Small intestine (tissue), 7 donors: ENCODE measurements around the gene NDFIP1. TPM values are rescaled to one million over a fixed set of nuclear protein-coding genes. Genes with fewer than 3 reads are reported as not detected.

Experiments used
- DNase-seq, 2 donors: peaks; one replicate each; pipeline versions ENCODE4 v3.0.0 to v3.0.0-alpha.2; 2013
- FAIRE-seq: peaks from 2 replicates; lab custom pipeline; 2012; peaks lifted over from hg19 to GRCh38; lab: Jason Lieb, UNC
- H3K27ac ChIP-seq, 3 donors: one replicate each; pipeline ENCODE4 v1.5.1; 2013; ENCODE audit warnings: low read length in 2 of 3, mild to moderate bottlenecking in 2 of 3, control low read depth in 1 of 3, inconsistent platforms in 1 of 3, low read depth in 1 of 3, moderate library complexity in 1 of 3
- H3K27me3 ChIP-seq, 3 donors: one replicate each; pipeline ENCODE4 v1.6.1; 2013; ENCODE audit warnings: low read length in 3 of 3, inconsistent platforms in 1 of 3; ENCODE audit not compliant: control insufficient read depth in 3 of 3, insufficient read depth in 3 of 3
- H3K36me3 ChIP-seq, 3 donors: one replicate each; pipeline ENCODE4 v1.6.1; 2013; ENCODE audit warnings: low read length in 3 of 3, inconsistent platforms in 1 of 3, low read depth in 1 of 3, mild to moderate bottlenecking in 1 of 3, moderate library complexity in 1 of 3; ENCODE audit not compliant: control insufficient read depth in 3 of 3, insufficient read depth in 2 of 3
- H3K4me1 ChIP-seq, 3 donors: one replicate each; pipeline ENCODE4 v1.6.1; 2013; ENCODE audit warnings: low read length in 2 of 3, inconsistent platforms in 1 of 3, low read depth in 1 of 3, mild to moderate bottlenecking in 1 of 3, moderate library complexity in 1 of 3; ENCODE audit not compliant: control insufficient read depth in 3 of 3, insufficient read depth in 2 of 3
- H3K4me3 ChIP-seq, 3 donors: one replicate each; pipeline ENCODE4 v1.5.1; 2013; ENCODE audit warnings: low read length in 3 of 3, control low read depth in 1 of 3, inconsistent platforms in 1 of 3, low read depth in 1 of 3, mild to moderate bottlenecking in 1 of 3, moderate library complexity in 1 of 3
- H3K9me3 ChIP-seq, 2 donors: one replicate each; pipeline ENCODE4 v1.6.1; 2013; ENCODE audit warnings: low read depth in 1 of 2, low read length in 1 of 2; ENCODE audit not compliant: control insufficient read depth in 2 of 2, insufficient read depth in 1 of 2
- WGBS, 3 donors: extraction: QIAGEN DNeasy Blood & Tissue Kit; methylation state at CpG; one replicate each; pipeline ENCODE4 v1.1.7; 2013; 5-methylcytosine and 5-hydroxymethylcytosine counted together
- polyA plus RNA-seq, 4 donors: library from polyadenylated mRNA; stranded (reverse) in 3 of 4; unstranded in 1 of 4; fragments of 200-250 nt in 3 of 4; fragments of 120-200 nt in 1 of 4; gene quantifications; one replicate each; pipeline versions ENCODE4 v1.2.1 to v1.2.3, GENCODE V29; 2013
- donor health status: healthy with polysubstance abuse.
- donor health status: control.
- donor health status: control.
- donor health status: Bipolar disorder and iron deficiency.
- donor health status: healthy.

NDFIP1 gene
- polyA plus RNA-seq, 4 donors: 28.9 to 63.4 (median 37.6) TPM

DNA sequence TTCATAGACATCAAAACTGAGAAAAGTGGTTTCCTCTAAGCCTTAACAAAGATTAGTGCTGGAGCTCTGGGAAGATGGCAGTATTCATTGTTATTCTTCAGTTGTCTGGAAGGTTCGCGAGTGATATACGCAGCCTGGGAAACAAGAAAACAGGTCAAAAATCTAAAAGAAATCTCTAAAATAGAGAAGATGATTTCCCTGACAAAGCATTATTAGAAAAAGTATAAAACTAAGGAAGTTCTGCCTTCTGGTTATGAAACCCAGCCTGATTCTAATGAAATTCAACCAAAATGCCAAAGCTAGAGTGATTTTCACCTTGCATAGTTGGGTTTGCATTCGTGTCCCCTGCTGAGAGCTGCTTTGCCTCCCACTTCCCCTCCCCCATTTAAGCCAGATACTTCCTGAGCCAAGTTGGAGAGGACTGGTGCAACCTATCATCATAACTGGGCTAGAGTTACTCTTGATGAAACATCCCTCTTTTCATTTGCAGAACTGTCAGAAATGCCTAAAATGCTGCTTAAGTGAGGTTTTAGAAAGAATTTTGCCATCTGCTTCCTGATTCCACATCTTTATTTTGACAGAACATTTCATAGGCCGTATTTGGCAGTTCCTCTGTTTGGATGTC is 48.4 kb downstream of the NDFIP1 start:
- no peak for FAIRE-seq
- Histone ChIP-seq H3K27me3 (no peaks in the 10 kb centered on the region), H3K27ac (no peak overlapping the region), H3K9me3 (no peaks in the 10 kb centered on the region), H3K4me1 (no peaks in the 10 kb centered on the region), H3K4me3 (no peak overlapping the region), H3K36me3 (no peaks in the 10 kb centered on the region)
- 78 to 92% (median 89%) methylated on average over 5 of the region's 5 CpGs for WGBS, 3 donors
- no peak for DNase-seq

DNA sequence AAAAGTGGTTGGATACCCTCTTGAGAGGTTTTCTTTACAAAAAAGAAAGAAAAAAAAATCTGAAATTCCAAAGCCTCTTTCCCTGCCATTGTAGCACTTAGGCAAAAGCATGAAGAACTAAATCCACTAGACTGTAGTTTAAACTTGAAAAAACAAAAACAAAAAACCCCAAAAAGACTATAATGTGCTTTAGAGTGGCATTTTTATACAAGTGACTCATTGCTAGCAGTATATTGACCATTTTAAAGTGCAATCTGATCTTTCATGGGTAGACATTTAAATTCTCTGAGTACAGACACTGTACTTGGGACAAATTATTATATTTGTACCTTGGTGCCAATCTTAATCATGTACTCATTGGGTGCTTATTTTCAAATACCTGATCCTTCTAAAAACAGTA is 50.8 kb downstream of the NDFIP1 start:
- Histone ChIP-seq H3K4me1 (no peaks in the 10 kb centered on the region), H3K4me3 (no peak overlapping the region), H3K9me3 (no peaks in the 10 kb centered on the region), H3K27ac (no peak overlapping the region), H3K36me3 (no peaks in the 10 kb centered on the region), H3K27me3 (no peaks in the 10 kb centered on the region)
- no peak for DNase-seq
- no peak for FAIRE-seq

- FAIRE-seq (no peak), DNase-seq (no peak)
- no peaks in the 10 kb centered on the region for H3K27me3 ChIP-seq
- H3K36me3 ChIP-seq: no peaks in the 10 kb centered on the region
- H3K27ac ChIP-seq: no peak overlapping the region
- no peak overlapping the region for H3K4me3 ChIP-seq
- WGBS, 3 donors: 89 to 91% (median 90%) methylated on average over 5 of the region's 5 CpGs
- H3K9me3 ChIP-seq: no peaks in the 10 kb centered on the region
- H3K4me1 ChIP-seq: peaks cover 0 to 2% (median 1%) of the 10 kb centered on the region in 3 donors
Measured at GRCh38 chr5:142164315-142164714, 55.7 kb downstream of the NDFIP1 start.

DNA sequence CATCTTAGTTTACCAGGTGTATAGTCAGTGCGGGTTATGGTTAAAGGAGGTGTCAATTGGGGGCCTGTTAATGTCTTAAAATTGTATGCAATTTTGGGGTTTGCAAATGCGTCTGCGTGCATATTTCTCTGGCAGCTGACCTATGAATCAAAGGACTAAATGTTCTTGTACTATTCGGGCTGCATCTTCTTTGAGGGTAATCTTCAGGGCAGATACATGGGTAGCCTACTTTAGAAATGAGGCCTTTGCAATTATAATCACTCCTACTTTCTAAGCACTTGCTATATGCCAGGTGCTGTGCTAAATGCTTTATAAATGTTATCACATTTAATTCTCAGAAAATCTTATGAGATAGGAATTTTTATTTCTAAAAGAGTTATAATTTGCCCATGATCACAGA is 58.2 kb downstream of the NDFIP1 start:
- FAIRE-seq: no peak
- no peak overlapping the region for H3K4me3 ChIP-seq
- no peak for DNase-seq
- H3K27ac ChIP-seq: peak overlapping the region in 1 of 3 donors; percentile 9
- WGBS, 3 donors: 71 to 90% (median 81%) methylated on average over 4 of the region's 4 CpGs
- H3K9me3 ChIP-seq: peaks cover 0 to 4% of the 10 kb centered on the region in 2 donors
- H3K27me3 ChIP-seq: no peaks in the 10 kb centered on the region
- peaks cover 0 to 2% (median 2%) of the 10 kb centered on the region in 3 donors for H3K4me1 ChIP-seq
- peaks cover 0 to 2% (median 0%) of the 10 kb centered on the region in 3 donors for H3K36me3 ChIP-seq

GRCh38 chr5:142167458-142167857 is 58.9 kb downstream of the NDFIP1 start:
- DNase-seq: no peak
- peaks cover 0 to 4% of the 10 kb centered on the region in 2 donors for H3K9me3 ChIP-seq
- WGBS, 3 donors: 92 to 96% (median 94%) methylated on average over 6 of the region's 6 CpGs
- H3K36me3 ChIP-seq: peaks cover 0 to 2% (median 0%) of the 10 kb centered on the region in 3 donors
- FAIRE-seq: no peak
- no peak overlapping the region for H3K27ac ChIP-seq
- no peaks in the 10 kb centered on the region for H3K27me3 ChIP-seq
- H3K4me3 ChIP-seq: no peak overlapping the region
- H3K4me1 ChIP-seq: peaks cover 0 to 2% (median 2%) of the 10 kb centered on the region in 3 donors

DNA sequence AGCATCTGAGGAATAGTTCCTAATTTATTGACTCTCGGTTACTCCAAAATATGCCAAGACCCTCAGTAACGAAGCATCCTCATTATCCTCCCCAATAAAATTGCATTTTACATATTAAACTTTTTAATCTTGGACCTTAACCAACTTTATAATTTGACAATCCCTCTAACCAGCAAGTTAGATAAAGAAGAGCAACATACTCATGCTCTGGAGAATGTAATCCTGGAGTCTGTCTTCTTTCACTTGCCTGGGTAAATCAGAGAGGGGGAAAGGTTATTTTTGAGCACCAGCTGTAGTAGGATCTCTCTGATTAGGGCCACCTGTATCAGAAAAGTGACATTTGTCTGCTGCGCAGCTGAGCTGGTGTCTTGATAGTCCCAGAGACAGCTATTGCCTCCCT is 59.8 kb downstream of the NDFIP1 start:
- Histone ChIP-seq H3K36me3 (peaks cover 0 to 2% (median 0%) of the 10 kb centered on the region in 3 donors), H3K4me3 (no peak overlapping the region), H3K9me3 (peaks cover 0 to 4% of the 10 kb centered on the region in 2 donors), H3K27ac (no peak overlapping the region), H3K27me3 (no peaks in the 10 kb centered on the region), H3K4me1 (peaks cover 0 to 2% (median 2%) of the 10 kb centered on the region in 3 donors)
- WGBS, 3 donors: 88 to 89% (median 89%) methylated on average over 3 of the region's 3 CpGs
- no peak for FAIRE-seq
- DNase-seq: no peak

DNA sequence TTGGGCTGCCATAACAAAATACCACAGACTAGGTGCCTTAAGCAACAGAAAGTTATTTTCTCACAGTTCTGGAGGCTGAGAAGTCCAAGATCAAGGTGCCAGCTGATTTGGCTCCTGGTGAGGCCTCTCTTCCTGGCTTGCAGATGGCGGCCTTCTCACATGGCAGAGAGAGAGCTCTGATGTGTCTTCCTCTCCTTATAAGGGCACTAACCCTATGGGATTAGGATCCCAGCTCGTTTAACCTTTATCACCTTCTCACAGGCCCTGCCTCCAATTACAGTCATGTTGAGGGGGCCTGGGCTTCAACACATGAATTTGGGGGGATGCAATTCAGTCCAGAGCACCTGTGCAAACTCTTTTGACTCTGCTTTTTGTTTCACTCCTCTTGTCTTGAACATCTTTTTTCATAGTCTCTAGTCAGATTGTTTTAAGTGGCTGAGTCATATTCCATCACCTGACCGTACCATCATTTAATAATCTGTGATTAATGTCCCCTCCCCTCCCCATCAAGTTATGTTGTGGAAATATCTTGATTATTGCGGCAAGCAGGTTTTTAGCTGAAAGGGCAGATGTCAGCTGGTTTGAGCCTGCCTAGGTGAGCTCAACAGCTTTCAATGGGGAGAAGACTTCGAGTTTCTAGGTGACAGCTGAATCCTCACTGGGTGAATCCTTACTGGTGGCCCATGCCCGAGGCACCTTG is 61.8 kb downstream of the NDFIP1 start:
- H3K9me3 ChIP-seq: peaks cover 0 to 4% of the 10 kb centered on the region in 2 donors
- no peak overlapping the region for H3K4me3 ChIP-seq
- FAIRE-seq: no peak
- no peak for DNase-seq
- peaks cover 0 to 2% (median 2%) of the 10 kb centered on the region in 3 donors for H3K4me1 ChIP-seq
- WGBS, 3 donors: 72 to 81% (median 76%) methylated on average over 6 of the region's 6 CpGs
- peaks cover 0 to 2% (median 0%) of the 10 kb centered on the region in 3 donors for H3K36me3 ChIP-seq
- H3K27ac ChIP-seq: no peak overlapping the region
- no peaks in the 10 kb centered on the region for H3K27me3 ChIP-seq

GRCh38 chr5:142171270-142171669 is 62.7 kb downstream of the NDFIP1 start:
- no peak for DNase-seq
- Histone ChIP-seq H3K36me3 (peaks cover 0 to 2% (median 0%) of the 10 kb centered on the region in 3 donors), H3K4me3 (no peak overlapping the region), H3K4me1 (peaks cover 0 to 8% (median 5%) of the 10 kb centered on the region in 3 donors), H3K27ac (no peak overlapping the region), H3K9me3 (peaks cover 0 to 4% of the 10 kb centered on the region in 2 donors), H3K27me3 (no peaks in the 10 kb centered on the region)
- FAIRE-seq: no peak
- WGBS, 3 donors: 87 to 90% (median 88%) methylated on average over 4 of the region's 4 CpGs
